ENCODE data around the gene CLEC10A. TPM values are rescaled to one million over a fixed set of nuclear protein-coding genes. Genes with fewer than 3 reads are reported as not detected.
"Not testable (repeated sequence)": the region's sequence is repeated elsewhere in the genome, so short reads cannot be mapped to it uniquely, and the experiment has no call there.

Gene CLEC10A
- polyA plus RNA-seq (ENCODE audit: insufficient read length in 3 of 3): 1 to 10 TPM; 1.2 to 1.9 (median 1.6) TPM

GRCh38 chr17:7079581-7080455, at the start of gene CLEC10A:
Gene CLEC10A (minus strand): TSS chr17:7080251. CDS start chr17:7078812, 1,439 bp downstream.
- no peak for DNase-seq (ENCODE audit: low read depth in 3 of 3, low spot score in 2 of 3)

- no peak for DNase-seq (ENCODE audit: low read depth in 3 of 3, low spot score in 2 of 3)
These were observed 49.3 kb upstream of the CLEC10A start for GRCh38 chr17:7129311-7129710.

GRCh38 chr17:7128160-7128559, 48.1 kb upstream of the CLEC10A start:
- no peak for DNase-seq (ENCODE audit: low read depth in 3 of 3, low spot score in 2 of 3)

- DNase-seq (ENCODE audit: low read depth in 3 of 3, low spot score in 2 of 3): not testable (repeated sequence)
These were observed 47.5 kb upstream of the CLEC10A start for GRCh38 chr17:7127501-7127900.

GRCh38 chr17:7126386-7126785, 46.3 kb upstream of the CLEC10A start:
- not testable (repeated sequence) for DNase-seq (ENCODE audit: low read depth in 3 of 3, low spot score in 2 of 3)

- DNase-seq (ENCODE audit: low read depth in 3 of 3, low spot score in 2 of 3): no peak
These were observed 44.9 kb upstream of the CLEC10A start for GRCh38 chr17:7124923-7125322.

GRCh38 chr17:7123844-7124243, 43.8 kb upstream of the CLEC10A start:
- no peak for DNase-seq (ENCODE audit: low read depth in 3 of 3, low spot score in 2 of 3)

GRCh38 chr17:7122381-7122780, 42.3 kb upstream of the CLEC10A start:
- DNase-seq (ENCODE audit: low read depth in 3 of 3, low spot score in 2 of 3): no peak

- DNase-seq (ENCODE audit: low read depth in 3 of 3, low spot score in 2 of 3): not testable (repeated sequence)
These were observed 40.6 kb upstream of the CLEC10A start for GRCh38 chr17:7120635-7121034.

GRCh38 chr17:7120123-7120522, 40.1 kb upstream of the CLEC10A start:
- no peak for DNase-seq (ENCODE audit: low read depth in 3 of 3, low spot score in 2 of 3)

GRCh38 chr17:7119314-7119713, 39.3 kb upstream of the CLEC10A start:
- no peak for DNase-seq (ENCODE audit: low read depth in 3 of 3, low spot score in 2 of 3)

GRCh38 chr17:7114875-7115614, 35.0 kb upstream of the CLEC10A start:
- no peak for DNase-seq (ENCODE audit: low read depth in 3 of 3, low spot score in 2 of 3)

GRCh38 chr17:7114241-7114874, 34.3 kb upstream of the CLEC10A start, which contains the start of gene ASGR2:
Gene ASGR2 (minus strand): TSS chr17:7114822. CDS start chr17:7114240, 582 bp downstream.
- DNase-seq (ENCODE audit: low read depth in 3 of 3, low spot score in 2 of 3): no peak

GRCh38 chr17:7113273-7114071, 33.4 kb upstream of the CLEC10A start:
- no peak for DNase-seq (ENCODE audit: low read depth in 3 of 3, low spot score in 2 of 3)

- DNase-seq (ENCODE audit: low read depth in 3 of 3, low spot score in 2 of 3): no peak
These were observed 32.6 kb upstream of the CLEC10A start for GRCh38 chr17:7112510-7113108.

- no peak for DNase-seq (ENCODE audit: low read depth in 3 of 3, low spot score in 2 of 3)
These were observed 31.9 kb upstream of the CLEC10A start for GRCh38 chr17:7111784-7112509.

- no peak for DNase-seq (ENCODE audit: low read depth in 3 of 3, low spot score in 2 of 3)
These were observed 30.7 kb upstream of the CLEC10A start for GRCh38 chr17:7110617-7111306.

GRCh38 chr17:7109461-7110322, 29.6 kb upstream of the CLEC10A start:
- no peak for DNase-seq (ENCODE audit: low read depth in 3 of 3, low spot score in 2 of 3)
